H9 (cell line): ENCODE data around the gene MRPL39. TPM values are rescaled to one million over a fixed set of nuclear protein-coding genes. Genes with fewer than 3 reads are reported as not detected.
A peak's percentile ranks its signal among the peaks of the same experiment; 100 is the strongest.

Source experiments
- DNase-seq: peaks from one replicate; pipeline ENCODE4 v3.0.0-alpha.2; 2017
- H2AFZ ChIP-seq: one replicate; pipeline ENCODE4 v1.6.1; 2013; ENCODE audit warnings: mild to moderate bottlenecking, low read length, control low read depth, moderate library complexity
- H2AK5ac ChIP-seq: 2 replicates; pipeline ENCODE4 v1.6.1; 2013; ENCODE audit warnings: low read length, control low read depth, mixed read lengths; ENCODE audit not compliant: insufficient read length
- H2BK120ac ChIP-seq: one replicate; pipeline ENCODE4 v1.6.1; 2013; ENCODE audit warnings: low read depth, mild to moderate bottlenecking, low read length, control low read depth, inconsistent platforms; ENCODE audit not compliant: poor library complexity, severe bottlenecking
- H2BK12ac ChIP-seq: 2 replicates; pipeline ENCODE4 v1.6.1; 2013; ENCODE audit warnings: low read length, control low read depth, mixed read lengths, low read depth; ENCODE audit not compliant: insufficient read length
- H2BK15ac ChIP-seq: 2 replicates; pipeline ENCODE4 v1.6.1; 2013; ENCODE audit warnings: low read depth, low read length, control low read depth
- H2BK20ac ChIP-seq: one replicate; pipeline ENCODE4 v1.6.1; 2013; ENCODE audit warnings: low read depth, mild to moderate bottlenecking, low read length, control low read depth, inconsistent platforms; ENCODE audit not compliant: poor library complexity, severe bottlenecking
- H2BK5ac ChIP-seq: 2 replicates; pipeline ENCODE4 v1.6.1; 2013; ENCODE audit warnings: low read length, control low read depth, mixed read lengths; ENCODE audit not compliant: insufficient read length
- H3K14ac ChIP-seq: 2 replicates; pipeline ENCODE4 v1.6.1; 2013; ENCODE audit warnings: low read length, control low read depth; ENCODE audit not compliant: insufficient read depth
- H3K18ac ChIP-seq: 2 replicates; pipeline ENCODE4 v1.6.1; 2013; ENCODE audit warnings: low read depth, mild to moderate bottlenecking, mixed read lengths, low read length, control low read depth; ENCODE audit not compliant: insufficient read length
- H3K23ac ChIP-seq: 2 replicates; pipeline ENCODE4 v1.6.1; 2013; ENCODE audit warnings: low read length, control low read depth, mixed read lengths, low read depth; ENCODE audit not compliant: insufficient read length
- H3K23me2 ChIP-seq: 2 replicates; pipeline ENCODE4 v1.6.1; 2013; ENCODE audit warnings: low read depth, mild to moderate bottlenecking, mixed read lengths, low read length, control low read depth; ENCODE audit not compliant: insufficient read length, poor library complexity, severe bottlenecking
- H3K27ac ChIP-seq: 2 replicates; pipeline ENCODE4 v1.5.1; 2013; ENCODE audit warnings: low read length, control low read depth, mixed read lengths, low read depth; ENCODE audit not compliant: insufficient read length
- H3K27me3 ChIP-seq: 2 replicates; pipeline ENCODE4 v1.6.1; 2013; ENCODE audit warnings: low read length, control low read depth, inconsistent platforms; ENCODE audit not compliant: insufficient read depth
- H3K4ac ChIP-seq: 2 replicates; pipeline ENCODE4 v1.6.1; 2013; ENCODE audit warnings: low read depth, mild to moderate bottlenecking, control low read depth, inconsistent platforms, low read length, moderate library complexity
- H3K4me1 ChIP-seq: 2 replicates; pipeline ENCODE4 v1.6.1; 2013; ENCODE audit warnings: low read length, control low read depth, inconsistent platforms; ENCODE audit not compliant: insufficient read depth
- H3K4me2 ChIP-seq: 2 replicates; pipeline ENCODE4 v1.6.1; 2013; ENCODE audit warnings: low read length, control low read depth, mixed read lengths; ENCODE audit not compliant: insufficient read length, insufficient read depth
- H3K56ac ChIP-seq: 2 replicates; pipeline ENCODE4 v1.6.1; 2013; ENCODE audit warnings: low read depth, mild to moderate bottlenecking, mixed read lengths, low read length, control low read depth; ENCODE audit not compliant: insufficient read length
- H3K79me1 ChIP-seq: 2 replicates; pipeline ENCODE4 v1.6.1; 2013; ENCODE audit warnings: low read depth, mild to moderate bottlenecking, moderate library complexity, low read length, control low read depth, inconsistent platforms; ENCODE audit not compliant: insufficient read depth, poor library complexity, severe bottlenecking
- H3K79me2 ChIP-seq: 2 replicates; pipeline ENCODE4 v1.6.1; 2013; ENCODE audit warnings: low read length, control low read depth, inconsistent platforms; ENCODE audit not compliant: insufficient read depth
- H3K9ac ChIP-seq: 2 replicates; pipeline ENCODE4 v1.6.1; 2013; ENCODE audit warnings: low read length, control low read depth, mixed read lengths; ENCODE audit not compliant: insufficient read length; ENCODE audit errors: extremely low read depth
- H3K9me3 ChIP-seq: one replicate; pipeline ENCODE4 v1.6.1; 2013; ENCODE audit warnings: low read depth, low read length, inconsistent platforms; ENCODE audit not compliant: control insufficient read depth
- H3T11ph ChIP-seq: one replicate; pipeline ENCODE4 v1.6.1; 2013; ENCODE audit warnings: mild to moderate bottlenecking, low read length, control low read depth, inconsistent platforms
- H4K20me1 ChIP-seq: one replicate; pipeline ENCODE4 v1.6.1; 2013; ENCODE audit not compliant: control insufficient read depth, insufficient read length, insufficient read depth
- H4K5ac ChIP-seq: 2 replicates; pipeline ENCODE4 v1.6.1; 2013; ENCODE audit warnings: low read depth, mild to moderate bottlenecking, mixed read lengths, low read length, control low read depth; ENCODE audit not compliant: insufficient read length
- H4K8ac ChIP-seq: replicated peaks from 2 replicates; pipeline ENCODE4 v1.6.1; 2013; ENCODE audit warnings: low read length, control low read depth, mixed read lengths, low read depth; ENCODE audit not compliant: insufficient read length
- H4K91ac ChIP-seq: 2 replicates; pipeline ENCODE4 v1.6.1; 2013; ENCODE audit warnings: low read depth, mild to moderate bottlenecking, moderate library complexity, mixed read lengths, low read length, control low read depth; ENCODE audit not compliant: insufficient read length
- H3K27ac Mint-ChIP-seq, 3 experiments: 2 replicates in 2 of 3; 3 replicates in 1 of 3; pipeline ENCODE4 v1.8.0; 2020 to 2021; ENCODE audit warnings: mixed read lengths in 3 of 3, mild to moderate bottlenecking in 1 of 3, moderate library complexity in 1 of 3
- H3K27me3 Mint-ChIP-seq: 2 replicates; pipeline ENCODE4 v1.8.0; 2021; ENCODE audit warnings: low read depth, mild to moderate bottlenecking, moderate library complexity, mixed read lengths
- H3K36me3 Mint-ChIP-seq, 3 experiments: 2 replicates in 2 of 3; 3 replicates in 1 of 3; pipeline ENCODE4 v1.8.0; 2020 to 2021; ENCODE audit warnings: low read depth in 3 of 3, mixed read lengths in 3 of 3; ENCODE audit not compliant: insufficient read depth in 1 of 3
- H3K4me1 Mint-ChIP-seq, 2 experiments: 2 replicates each; pipeline ENCODE4 v1.8.0; 2020; ENCODE audit warnings: mixed read lengths in 2 of 2
- H3K4me3 Mint-ChIP-seq, 2 experiments: 2 replicates in 1 of 2; 3 replicates in 1 of 2; pipeline ENCODE4 v1.8.0; 2020 to 2021; ENCODE audit warnings: mild to moderate bottlenecking in 2 of 2, mixed read lengths in 2 of 2, moderate library complexity in 1 of 2
- H3K9me3 Mint-ChIP-seq, 2 experiments: 2 replicates in 1 of 2; 3 replicates in 1 of 2; pipeline ENCODE4 v1.8.0; 2020; ENCODE audit warnings: mild to moderate bottlenecking in 2 of 2, mixed read lengths in 2 of 2, moderate library complexity in 1 of 2
- WGBS: extraction: QIAGEN DNeasy Blood & Tissue Kit; methylation state at CpG from one replicate; pipeline ENCODE4 v1.1.7; 2013; ENCODE audit warnings: missing lambda C conversion rate, low lambda C conversion rate, mixed read lengths; ENCODE audit not compliant: insufficient read length; ENCODE audit errors: extremely low coverage; 5-methylcytosine and 5-hydroxymethylcytosine counted together
- total RNA-seq: library from RNA; stranded (reverse); gene quantifications from 2 replicates; pipeline ENCODE4 v1.2.1, GENCODE V29; 2021
- TF ChIP-seq, protein P1 (sequence below): fragments of 200-600 bp; sonication (generic); conservative IDR thresholded peaks from 3 replicates; pipeline ENCODE4 v1.8.0; 2021; ENCODE audit warnings: antibody characterized with exemption, mild to moderate bottlenecking

MRPL39 gene
- total RNA-seq, 1 experiment from 2014 or later: 58.8 TPM

DNA sequence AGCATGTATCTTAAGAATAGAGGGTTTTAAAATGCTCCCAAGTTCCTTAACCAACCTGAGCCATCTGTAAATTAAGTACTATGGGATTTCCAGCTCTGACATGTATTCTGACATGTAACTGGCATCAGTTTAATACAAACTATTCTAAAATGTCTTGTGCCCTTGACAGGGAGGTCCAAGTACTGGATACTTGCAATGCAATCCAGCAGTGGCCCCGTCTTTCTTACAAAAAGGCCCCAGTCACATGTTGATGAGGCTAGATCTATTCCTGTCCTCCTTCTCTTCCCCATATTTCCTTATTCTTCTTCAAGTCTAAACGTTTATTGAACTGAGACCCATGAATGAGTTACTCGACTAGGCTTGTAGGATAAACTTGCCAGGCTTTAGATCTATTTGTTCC is 46.4 kb downstream of the MRPL39 start:
- H3K27ac Mint-ChIP-seq: no peak overlapping the region
- Histone ChIP-seq H3K79me1 (no peaks in the 10 kb centered on the region), H4K91ac (no peak overlapping the region), H3K23me2 (peaks cover 9% of the 10 kb centered on the region), H3K27me3 (peaks cover 6% of the 10 kb centered on the region; the same call in 1 of the 2 replicates), H2AK5ac (no peak overlapping the region), H3K79me2 (no peaks in the 10 kb centered on the region), H3K9ac (no peak overlapping the region), H3K4me2 (no peak overlapping the region), H3K56ac (no peak overlapping the region), H3K27ac (no peak overlapping the region), H3T11ph (no peak overlapping the region), H3K4ac (no peak overlapping the region), H3K23ac (no peak overlapping the region), H2BK5ac (no peak overlapping the region), H3K9me3 (no peaks in the 10 kb centered on the region), H2AFZ (no peak overlapping the region), H2BK120ac (no peak overlapping the region), H3K4me1 (no peaks in the 10 kb centered on the region), H4K20me1 (no peaks in the 10 kb centered on the region), H4K8ac (no peak overlapping the region), H2BK12ac (no peak overlapping the region), H4K5ac (no peak overlapping the region), H3K14ac (no peak overlapping the region), H3K18ac (no peak overlapping the region), H2BK15ac (no peak overlapping the region), H2BK20ac (no peak overlapping the region)
- H3K4me3 Mint-ChIP-seq: peak overlapping the region; percentile 74 to 83; a peak in 4 of 5 replicates
- peaks cover 7 to 10% of the 10 kb centered on the region in 2 experiments; a peak in 2 of 4 replicates for H3K4me1 Mint-ChIP-seq
- H3K27me3 Mint-ChIP-seq: peaks cover 49% of the 10 kb centered on the region
- no peaks in the 10 kb centered on the region for H3K9me3 Mint-ChIP-seq
- no peak for DNase-seq
- no peaks in the 10 kb centered on the region; a peak in 1 of 7 replicates for H3K36me3 Mint-ChIP-seq
- WGBS: no CpG with 5 or more reads among the region's 3 CpGs
- TF ChIP-seq, protein P1, sequence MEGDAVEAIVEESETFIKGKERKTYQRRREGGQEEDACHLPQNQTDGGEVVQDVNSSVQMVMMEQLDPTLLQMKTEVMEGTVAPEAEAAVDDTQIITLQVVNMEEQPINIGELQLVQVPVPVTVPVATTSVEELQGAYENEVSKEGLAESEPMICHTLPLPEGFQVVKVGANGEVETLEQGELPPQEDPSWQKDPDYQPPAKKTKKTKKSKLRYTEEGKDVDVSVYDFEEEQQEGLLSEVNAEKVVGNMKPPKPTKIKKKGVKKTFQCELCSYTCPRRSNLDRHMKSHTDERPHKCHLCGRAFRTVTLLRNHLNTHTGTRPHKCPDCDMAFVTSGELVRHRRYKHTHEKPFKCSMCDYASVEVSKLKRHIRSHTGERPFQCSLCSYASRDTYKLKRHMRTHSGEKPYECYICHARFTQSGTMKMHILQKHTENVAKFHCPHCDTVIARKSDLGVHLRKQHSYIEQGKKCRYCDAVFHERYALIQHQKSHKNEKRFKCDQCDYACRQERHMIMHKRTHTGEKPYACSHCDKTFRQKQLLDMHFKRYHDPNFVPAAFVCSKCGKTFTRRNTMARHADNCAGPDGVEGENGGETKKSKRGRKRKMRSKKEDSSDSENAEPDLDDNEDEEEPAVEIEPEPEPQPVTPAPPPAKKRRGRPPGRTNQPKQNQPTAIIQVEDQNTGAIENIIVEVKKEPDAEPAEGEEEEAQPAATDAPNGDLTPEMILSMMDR: no peak
